GM21367 (cell line): ENCODE data around the gene PARN.
"Not testable (repeated sequence)": the region's sequence is repeated elsewhere in the genome, so short reads cannot be mapped to it uniquely, and the experiment has no call there.

Source experiments
- ATAC-seq: cut with Tn5 transposase; IDR thresholded peaks from one replicate; pipeline ENCODE4 v1.9.1; 2021; ENCODE audit not compliant: unreplicated experiment

The PARN gene, protein sequence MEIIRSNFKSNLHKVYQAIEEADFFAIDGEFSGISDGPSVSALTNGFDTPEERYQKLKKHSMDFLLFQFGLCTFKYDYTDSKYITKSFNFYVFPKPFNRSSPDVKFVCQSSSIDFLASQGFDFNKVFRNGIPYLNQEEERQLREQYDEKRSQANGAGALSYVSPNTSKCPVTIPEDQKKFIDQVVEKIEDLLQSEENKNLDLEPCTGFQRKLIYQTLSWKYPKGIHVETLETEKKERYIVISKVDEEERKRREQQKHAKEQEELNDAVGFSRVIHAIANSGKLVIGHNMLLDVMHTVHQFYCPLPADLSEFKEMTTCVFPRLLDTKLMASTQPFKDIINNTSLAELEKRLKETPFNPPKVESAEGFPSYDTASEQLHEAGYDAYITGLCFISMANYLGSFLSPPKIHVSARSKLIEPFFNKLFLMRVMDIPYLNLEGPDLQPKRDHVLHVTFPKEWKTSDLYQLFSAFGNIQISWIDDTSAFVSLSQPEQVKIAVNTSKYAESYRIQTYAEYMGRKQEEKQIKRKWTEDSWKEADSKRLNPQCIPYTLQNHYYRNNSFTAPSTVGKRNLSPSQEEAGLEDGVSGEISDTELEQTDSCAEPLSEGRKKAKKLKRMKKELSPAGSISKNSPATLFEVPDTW

DNA sequence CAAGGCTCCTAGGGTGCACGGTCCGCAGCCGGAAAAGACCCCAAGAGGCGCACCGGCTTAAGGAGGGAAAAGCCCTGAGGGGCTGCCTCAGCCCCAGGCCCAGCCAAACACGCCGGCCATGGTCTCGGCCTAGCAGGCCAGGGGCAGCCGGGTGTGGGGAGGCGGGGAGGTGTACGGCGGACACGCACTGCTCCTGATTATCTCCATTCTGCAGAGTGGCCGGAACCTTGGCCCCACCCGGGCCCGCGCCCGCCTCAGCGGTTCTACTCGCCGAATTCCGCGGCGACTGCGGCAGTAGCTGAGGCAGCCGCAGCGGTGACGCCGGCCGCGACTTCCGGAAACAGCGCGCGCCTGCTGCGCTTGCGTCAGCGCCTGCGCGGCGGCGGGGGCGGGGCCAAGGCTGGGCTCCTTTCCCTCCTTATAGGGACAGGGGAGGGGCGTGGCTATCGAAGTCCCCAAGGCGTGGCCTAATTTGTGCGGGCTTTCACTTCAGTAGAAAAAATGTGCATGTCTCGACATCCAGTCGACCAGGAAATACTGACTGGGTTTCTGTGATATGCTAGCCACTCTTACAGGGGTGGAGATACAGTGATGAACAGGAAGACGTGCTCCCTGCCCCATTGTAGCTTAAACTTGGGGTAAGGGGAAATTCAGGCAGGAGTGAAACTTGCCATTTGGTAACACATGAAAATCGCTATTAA lies at the start of gene PARN:
Gene PARN, minus strand, starts transcription at position 342 of the 701 bp plus-strand sequence. Its CDS starts 135 bp downstream, at position 207.
- peak; percentile 55 for ATAC-seq

DNA sequence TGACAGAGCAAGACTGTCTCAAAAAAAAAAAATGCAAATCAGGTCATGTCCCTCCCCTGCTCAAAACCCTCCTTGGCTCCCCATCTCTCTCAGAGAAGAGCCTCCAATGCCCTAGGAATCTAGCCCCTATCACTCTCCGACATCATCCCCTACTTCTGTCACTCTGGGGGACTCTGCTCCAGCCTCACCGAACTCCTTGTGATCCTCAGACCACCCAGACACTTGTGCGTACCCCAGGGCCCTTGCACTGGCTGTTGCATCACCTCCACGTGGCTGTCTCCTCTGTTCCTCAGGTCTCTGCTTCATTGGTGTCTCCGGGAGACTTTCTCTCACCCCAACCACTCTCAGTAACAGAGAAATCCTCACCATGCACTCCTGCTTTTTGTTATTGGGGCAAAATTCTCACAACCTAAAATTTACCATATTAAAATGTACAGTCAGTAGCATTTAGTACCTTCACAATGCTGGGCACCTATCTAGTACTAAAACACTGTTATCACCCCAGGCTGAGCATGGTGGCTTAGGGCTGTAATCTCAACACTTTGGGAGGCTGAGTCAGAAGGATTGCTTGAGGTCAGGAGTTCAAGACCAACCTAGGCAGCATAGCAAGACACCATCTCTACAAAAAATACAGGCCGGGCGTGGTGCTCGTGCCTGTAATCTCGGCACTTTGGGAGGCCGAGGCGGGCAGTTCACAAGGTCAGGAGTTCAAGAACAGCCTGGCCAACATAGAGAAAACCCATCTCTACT lies 48.9 kb upstream of the PARN start:
- no peak for ATAC-seq

DNA sequence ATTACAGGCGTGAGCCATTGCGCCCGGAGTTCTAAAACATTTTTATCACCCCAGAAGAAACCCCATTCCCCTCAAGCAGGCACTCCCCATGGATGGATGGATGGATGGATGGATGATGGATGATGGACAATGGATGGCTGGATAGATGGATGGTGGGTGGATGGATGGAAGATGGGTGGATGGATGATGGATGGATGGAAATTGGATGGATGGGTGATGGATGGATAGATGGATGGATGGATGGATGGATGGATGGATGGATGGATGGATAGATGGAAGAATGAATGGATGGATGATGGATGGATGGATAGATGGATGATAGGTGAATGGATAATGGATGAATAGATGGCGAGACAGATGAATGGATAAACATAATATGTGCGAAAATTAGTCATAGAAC lies 47.6 kb upstream of the PARN start:
- no peak for ATAC-seq

DNA sequence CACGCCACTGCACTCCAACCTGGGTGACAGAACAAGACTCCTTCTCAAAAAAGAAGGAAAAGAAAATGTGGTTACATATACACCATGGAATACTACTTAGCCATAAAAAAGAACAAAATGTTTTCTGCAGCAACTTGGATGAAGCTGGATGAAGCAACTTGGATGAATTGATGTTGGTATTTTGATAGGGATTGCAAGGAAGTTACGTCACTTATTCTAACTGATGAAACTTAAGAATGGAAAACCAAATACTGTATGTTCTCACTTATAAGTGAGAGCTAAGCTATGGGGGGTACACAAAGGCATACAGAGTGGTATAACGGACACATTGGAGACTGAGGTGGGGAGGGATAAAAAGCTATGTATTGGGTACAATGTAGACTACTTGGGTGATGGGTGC lies 46.6 kb upstream of the PARN start:
- ATAC-seq, result no peak

DNA sequence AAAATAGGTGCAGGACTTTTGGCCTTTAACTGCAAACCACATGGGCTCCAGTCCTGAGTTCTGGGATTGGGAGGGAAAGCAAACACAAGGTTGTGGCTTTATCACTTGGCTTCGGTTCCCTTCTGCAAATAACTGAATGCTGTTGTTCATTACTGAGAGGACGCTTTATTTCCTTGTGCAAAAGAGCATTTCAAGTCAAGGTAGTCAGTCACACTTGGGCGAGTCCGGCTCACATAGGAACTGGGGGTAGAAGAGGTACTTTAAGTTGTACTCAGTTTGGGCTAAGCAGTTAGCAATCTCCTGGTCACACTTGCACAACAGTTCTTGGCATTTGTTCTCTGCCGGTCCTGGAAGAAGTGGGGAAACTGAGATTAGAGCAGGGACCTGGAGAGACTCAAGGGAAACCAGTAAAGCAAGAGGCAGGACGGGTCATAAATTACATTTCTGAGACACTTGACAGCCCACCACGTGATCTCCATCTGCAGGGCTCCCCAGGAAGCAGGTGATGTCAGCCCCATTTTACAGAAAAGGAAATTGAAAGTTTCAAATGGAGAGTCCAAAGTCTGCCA lies 42.4 kb upstream of the PARN start:
- ATAC-seq, result no peak

DNA sequence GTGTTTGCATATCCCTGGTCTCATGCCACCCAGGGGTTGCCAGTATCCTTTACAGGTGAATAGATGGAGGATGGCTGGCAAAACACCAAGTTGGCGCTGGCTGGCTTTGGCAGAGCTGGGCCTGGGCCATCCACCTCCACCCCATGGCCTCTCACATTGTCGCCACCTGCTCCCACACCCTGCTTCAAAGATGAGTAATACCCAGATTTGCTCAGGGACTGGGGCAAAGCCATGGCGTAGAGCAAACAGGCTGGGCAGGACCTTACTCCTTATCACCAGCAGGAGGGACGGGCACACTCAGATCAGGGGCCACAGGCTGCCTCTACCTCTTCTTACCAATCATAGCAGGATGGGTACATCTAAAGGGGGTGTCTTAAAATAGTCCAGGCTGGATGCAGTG lies 39.7 kb upstream of the PARN start:
- ATAC-seq, result no peak

DNA sequence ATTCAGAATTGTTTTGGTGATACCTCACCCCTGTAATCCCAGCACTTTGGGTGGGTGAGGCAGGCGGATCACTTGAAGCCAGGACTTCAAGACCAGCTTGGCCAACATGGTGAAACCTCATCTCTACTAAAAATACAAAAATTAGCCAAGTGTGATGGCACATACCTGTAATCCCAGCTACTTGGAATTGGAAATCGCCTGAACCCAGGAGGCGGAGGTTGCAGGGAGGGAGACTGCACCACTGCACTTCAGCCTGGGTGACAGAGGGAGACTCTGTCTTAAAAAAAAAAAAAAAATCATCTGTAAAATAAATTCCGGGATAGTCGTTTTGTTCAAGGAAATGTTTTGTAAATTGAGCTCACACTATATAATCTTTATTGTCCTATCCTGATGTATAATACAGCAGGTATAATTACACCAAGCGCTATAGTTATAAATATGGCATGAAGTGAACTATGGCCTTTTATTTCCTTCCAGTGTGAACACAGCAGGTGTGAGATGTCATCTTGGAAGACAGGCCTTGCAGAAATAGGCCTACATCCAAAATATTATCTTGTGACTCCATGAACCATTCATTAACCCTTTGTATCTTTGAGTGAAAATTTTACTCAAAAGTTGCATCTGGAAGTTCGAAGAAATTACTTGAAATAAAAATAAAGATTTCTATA lies 38.6 kb upstream of the PARN start:
- no peak for ATAC-seq

DNA sequence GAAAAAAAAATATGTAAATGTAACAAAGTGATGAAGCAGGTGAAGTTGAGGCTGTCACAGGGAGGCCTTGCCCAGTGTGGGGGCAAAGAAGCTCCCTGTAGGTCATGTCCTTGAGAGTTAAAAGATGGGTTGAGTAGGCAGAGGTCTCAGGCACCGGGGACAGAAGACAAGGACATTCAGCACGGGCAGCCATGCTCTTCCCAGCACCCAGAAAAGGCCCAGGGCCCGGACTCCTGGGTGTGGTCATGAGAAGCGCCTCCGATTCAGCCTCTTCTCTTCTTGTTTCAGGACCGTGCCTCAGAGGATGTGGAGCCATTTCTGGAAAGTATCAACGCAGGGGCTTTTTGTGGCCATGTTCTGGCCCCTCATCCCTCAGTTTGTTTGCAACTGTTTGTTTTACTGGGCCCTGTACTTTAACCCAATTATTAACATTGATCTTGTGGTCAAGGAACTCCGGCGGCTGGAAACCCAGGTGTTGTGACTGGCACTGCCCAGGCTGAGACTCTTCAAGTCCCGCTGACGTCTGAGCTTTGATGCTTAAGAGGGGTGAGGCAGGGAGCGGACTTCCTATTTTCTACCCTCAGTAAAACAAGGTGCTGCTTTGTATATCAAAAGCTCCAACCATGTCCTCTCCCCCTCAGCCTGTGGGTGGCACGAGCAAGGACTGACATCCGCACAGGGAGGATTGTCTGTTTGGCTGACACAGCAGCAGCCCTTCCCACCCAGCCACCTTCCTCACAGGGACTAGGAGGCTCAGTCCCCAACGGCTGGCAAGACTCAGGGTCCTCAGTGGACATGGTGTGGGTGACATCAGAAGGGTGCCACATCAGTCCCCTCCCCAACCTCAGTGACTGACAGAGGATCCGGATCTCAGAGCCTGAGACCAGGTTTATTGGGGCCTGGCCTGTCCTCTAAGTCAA lies 37.5 kb upstream of the PARN start:
- no peak for ATAC-seq

DNA sequence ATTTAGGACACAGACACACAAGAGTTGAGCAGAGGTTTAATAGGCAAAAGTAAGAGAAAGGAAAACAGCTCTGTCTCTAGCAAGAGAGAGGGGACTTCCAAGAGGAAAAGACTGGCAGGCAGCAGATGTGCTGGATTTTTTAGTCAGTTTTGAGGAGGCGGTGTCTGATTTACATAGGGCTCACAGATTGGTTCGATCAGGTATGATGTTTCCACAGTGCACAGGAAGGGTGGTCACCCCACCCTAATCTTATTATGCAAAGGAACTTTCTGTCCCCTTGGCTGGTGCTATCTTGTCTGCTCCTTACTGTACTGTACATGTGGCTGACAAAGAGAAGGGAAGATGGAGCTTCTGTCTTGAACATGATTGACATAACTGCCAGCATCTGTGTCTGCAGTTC lies 28.0 kb upstream of the PARN start:
- ATAC-seq, result no peak

DNA sequence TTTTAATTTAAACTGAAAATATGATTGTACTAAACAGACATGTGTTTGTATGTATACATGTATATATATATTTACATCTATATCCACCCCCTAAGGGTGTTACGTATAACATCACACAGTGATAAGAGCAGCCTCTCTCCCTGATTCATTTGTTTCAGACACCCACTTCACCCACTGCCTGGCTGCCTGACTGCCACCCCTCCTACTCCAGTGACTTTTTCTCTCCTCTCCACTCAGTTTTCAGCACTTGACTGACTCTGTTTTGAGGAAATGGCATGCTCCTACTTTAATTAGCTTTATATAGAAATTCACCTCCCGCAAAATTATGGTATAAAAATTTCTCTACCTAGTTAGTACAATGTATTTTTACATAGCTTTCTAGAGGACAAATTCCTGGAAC lies 22.7 kb upstream of the PARN start:
- ATAC-seq, result no peak

DNA sequence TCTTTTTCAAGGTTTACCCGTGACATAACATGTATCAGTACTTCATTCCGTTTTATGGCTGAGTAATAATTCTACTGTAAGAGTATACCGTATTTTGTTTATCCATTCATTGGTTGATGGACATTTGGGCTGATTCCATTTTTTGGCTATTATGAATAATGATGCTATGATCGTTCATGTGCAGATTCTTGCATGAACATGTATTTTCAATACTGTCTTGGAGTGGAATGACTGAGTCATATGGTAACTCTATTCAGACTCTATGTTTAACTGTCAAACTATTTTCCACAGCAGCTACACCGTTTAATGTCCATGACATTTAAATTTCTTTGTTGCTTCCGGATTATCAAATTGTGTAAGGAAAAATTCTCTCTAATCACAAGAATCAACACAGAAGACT lies 20.6 kb upstream of the PARN start:
- no peak for ATAC-seq

DNA sequence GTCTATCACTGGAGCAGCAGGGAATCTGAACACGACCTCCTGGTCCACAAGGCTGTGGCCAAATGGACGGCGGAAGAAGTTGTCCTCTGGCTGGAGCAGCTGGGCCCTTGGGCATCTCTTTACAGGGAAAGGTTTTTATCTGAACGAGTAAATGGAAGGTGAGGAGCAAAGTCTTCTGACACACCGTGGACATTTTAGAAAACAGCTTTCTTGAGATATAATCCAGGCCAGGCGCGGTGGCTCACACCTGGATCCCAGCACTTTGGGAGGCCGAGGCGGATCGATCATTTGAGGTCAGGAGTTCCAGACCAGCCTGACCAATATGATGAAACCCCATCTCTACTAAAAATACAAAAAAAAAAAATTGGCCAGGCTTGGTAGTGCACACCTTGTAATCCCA lies 19.8 kb upstream of the PARN start:
- no peak for ATAC-seq

DNA sequence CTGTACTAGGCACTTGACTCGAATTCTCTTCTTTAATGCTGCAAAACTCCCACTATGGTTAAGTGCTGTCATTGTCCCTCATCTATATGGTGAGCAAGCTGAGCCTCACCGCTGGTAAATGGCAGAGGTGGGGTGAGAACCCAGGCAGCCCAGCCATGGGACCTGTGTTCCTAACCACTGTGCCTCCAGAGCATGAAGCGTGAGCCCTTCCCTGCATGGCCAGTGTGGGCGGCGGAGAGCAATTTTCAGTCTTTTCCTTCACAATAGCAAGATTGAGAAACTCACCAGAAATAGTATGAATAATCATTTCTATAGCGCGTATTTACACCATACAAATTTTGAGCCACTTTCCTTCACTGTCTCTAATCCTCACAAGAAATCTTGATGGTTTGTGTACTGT lies 11.9 kb upstream of the PARN start:
- no peak for ATAC-seq

DNA sequence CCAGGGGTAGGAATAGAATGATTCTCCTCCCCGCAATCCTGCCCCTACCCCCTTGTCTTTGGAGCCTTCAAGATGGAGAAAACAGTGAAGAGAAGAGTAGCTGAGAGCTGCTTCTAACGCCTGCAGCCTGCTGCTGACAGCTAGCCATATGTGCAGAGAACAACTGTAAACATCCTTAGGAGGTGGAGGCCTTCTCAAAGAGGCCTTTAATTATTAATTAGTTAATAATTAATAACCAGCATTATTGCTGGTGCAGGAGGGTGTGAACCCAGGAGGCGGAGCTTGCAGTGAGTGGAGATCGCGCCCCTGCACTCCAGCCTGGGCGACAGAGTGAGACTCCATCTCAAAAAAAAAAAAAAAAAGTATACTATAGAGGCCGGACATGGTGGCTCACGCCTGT lies 11.1 kb upstream of the PARN start:
- ATAC-seq, result no peak

DNA sequence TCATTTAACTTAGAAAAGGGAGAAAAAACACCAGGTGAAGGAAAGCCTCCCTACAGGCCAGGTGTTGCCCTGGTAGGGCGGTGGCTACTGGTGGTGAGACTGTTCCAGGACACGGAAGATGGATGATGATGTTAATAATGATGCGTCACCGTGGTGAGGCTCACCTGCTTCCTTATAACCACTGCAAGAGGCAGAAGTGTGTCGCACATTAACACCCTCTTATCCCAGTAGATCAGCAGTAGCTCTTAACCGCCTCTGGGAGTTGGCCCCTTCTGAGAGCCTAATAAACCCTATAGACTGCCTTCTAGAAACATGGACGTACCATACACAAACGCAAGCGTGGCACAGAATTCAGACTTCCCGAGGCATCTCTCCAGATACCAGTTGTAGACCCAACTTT lies 10.5 kb upstream of the PARN start:
- ATAC-seq, result no peak

DNA sequence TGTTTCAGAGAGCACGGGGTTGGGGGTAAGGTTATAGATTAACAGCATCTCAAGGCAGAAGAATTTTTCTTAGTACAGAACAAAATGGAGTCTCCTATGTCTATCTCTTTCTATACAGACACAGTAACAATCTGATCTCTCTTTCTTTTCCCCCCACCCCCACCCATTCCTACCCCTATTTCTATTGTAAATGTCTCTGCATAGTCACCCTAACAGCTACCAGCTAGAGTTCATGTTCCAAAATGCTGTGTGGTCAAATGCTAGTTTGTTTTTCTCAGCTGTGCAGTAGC lies 6.8 kb upstream of the PARN start:
- ATAC-seq, result not testable (repeated sequence)

DNA sequence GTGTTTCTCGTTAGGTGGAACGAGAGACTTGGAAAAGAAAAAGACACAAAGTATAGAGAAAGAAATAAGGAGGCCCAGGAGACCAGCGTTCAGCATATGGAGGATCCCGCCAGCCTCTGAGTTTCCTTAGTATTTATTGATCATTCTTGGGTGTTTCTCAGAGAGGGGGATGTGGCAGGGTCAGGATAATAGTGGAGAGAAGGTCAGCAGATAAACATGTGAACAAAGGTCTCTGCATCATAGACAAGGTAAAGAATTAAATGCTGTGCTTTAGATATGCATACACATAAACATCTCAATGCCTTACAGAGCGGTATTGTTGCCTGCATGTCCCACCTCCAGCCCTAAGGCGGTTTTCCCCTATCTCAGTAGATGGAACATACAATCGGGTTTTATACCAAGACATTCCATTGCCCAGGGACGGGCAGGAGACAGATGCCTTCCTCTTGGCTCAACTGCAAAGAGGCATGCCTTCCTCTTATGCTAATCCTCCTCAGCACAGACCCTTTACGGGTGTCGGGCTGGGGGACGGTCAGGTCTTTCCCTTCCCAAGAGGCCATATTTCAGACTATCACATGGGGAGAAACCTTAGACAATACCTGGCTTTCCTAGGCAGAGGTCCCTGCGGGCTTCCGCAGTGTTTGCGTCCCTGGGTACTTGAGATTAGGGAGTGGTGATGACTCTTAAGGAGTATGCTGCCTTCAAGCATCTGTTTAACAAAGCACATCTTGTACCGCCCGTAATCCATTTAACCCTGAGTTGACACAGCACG lies 6.3 kb upstream of the PARN start:
- ATAC-seq, result not testable (repeated sequence)

DNA sequence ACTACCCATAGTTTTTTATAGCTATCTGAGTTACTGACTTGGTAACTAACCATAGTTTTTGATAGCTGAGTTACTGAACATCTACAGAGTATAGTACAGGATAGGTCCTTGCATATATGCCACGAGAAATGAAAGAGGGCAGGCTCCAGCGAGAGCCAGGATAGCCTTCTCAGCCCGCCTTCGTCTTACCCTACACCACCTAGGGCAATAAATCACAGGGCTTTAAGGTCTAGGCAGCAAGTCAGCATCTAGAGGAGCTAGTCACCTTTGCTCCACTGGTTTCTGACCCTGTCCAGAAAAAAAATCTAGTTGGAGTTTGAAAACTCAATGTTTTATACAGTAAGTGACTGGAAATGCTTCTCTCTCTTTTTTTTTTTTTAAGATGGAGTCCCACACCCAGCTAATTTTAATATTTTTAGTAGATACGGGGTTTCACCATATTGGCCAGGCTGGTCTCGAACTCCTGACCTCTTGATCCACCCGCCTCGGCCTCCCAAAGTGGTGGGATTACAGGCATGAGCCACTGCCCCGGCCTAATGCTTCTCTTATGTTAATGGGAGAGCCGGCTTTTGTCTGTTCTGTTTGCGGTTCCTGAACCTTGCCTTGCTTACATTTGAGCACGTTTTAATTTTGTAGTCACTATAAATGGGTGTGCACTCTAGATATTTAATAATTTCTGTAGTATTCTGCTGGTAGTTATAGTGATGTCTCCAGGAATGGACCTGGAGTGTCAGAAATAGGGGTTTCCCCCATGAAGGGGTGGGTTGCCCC lies 5.5 kb upstream of the PARN start:
- no peak for ATAC-seq
